Sigmoid colon (tissue), 4 donors: ENCODE results near the gene GHSR.

Experiments used
- EP300 ChIP-seq, 4 donors: sonication (generic); formaldehyde crosslinking; IDR thresholded peaks; one replicate each; pipeline ENCODE4 v1.6.1; 2017; ENCODE audit warnings: antibody characterized with exemption in 4 of 4
- POLR2AphosphoS5 ChIP-seq, 4 donors: sonication (generic); formaldehyde crosslinking; IDR thresholded peaks; one replicate each; pipeline ENCODE4 v1.6.1; 2017; ENCODE audit warnings: antibody characterized with exemption in 4 of 4
- TF ChIP-seq, protein P1 (sequence below), 4 experiments: fragments of 450-650 bp in 3 of 4; fragments of 200-600 bp in 1 of 4; IDR thresholded peaks; one replicate each; pipeline ENCODE4 v1.5.1; 2016 to 2019; ENCODE audit warnings: antibody characterized with exemption in 4 of 4, mild to moderate bottlenecking in 3 of 4, moderate library complexity in 2 of 4

DNA sequence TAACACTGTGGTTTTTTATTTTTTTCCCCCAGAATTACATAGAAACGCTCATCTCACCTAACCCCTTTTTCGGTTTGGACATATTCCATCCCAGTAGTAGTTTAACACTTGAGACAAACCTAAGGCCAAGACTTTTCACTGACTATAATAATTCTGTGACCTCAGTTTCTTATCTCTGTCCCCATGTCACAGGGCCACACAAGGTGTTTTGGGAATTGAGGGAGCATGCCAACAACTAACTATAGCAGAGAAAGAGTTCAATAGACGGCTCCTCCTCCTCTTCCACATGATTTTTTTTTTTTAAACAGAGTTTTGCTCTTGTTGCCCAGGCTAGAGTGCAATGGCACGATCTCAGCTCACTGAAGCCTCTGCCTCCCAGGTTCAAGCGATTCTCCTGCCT, 27.4 kb upstream of the GHSR start:
- no peak for TF ChIP-seq POLR2AphosphoS5 (IDR thresholded peaks at IDR 0.05)
- TF ChIP-seq, protein P1, sequence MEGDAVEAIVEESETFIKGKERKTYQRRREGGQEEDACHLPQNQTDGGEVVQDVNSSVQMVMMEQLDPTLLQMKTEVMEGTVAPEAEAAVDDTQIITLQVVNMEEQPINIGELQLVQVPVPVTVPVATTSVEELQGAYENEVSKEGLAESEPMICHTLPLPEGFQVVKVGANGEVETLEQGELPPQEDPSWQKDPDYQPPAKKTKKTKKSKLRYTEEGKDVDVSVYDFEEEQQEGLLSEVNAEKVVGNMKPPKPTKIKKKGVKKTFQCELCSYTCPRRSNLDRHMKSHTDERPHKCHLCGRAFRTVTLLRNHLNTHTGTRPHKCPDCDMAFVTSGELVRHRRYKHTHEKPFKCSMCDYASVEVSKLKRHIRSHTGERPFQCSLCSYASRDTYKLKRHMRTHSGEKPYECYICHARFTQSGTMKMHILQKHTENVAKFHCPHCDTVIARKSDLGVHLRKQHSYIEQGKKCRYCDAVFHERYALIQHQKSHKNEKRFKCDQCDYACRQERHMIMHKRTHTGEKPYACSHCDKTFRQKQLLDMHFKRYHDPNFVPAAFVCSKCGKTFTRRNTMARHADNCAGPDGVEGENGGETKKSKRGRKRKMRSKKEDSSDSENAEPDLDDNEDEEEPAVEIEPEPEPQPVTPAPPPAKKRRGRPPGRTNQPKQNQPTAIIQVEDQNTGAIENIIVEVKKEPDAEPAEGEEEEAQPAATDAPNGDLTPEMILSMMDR (IDR thresholded peaks at IDR 0.05), result no peak
- no peak for TF ChIP-seq EP300 (IDR thresholded peaks at IDR 0.05)
